HFFc6 (cell line): ENCODE data around the gene REPS2. TPM values are rescaled to one million over a fixed set of nuclear protein-coding genes. Genes with fewer than 3 reads are reported as not detected.

ENCODE experiments used
- DNase-seq: peaks from one replicate; pipeline ENCODE4 v3.0.0-alpha.2; 2018
- H3K27ac Mint-ChIP-seq: 2 replicates; pipeline ENCODE4 v1.8.0; 2020; ENCODE audit warnings: mild to moderate bottlenecking, mixed read lengths
- H3K27me3 Mint-ChIP-seq: 2 replicates; pipeline ENCODE4 v1.8.0; 2021; ENCODE audit warnings: mild to moderate bottlenecking, moderate library complexity, mixed read lengths; ENCODE audit not compliant: insufficient read depth
- H3K36me3 Mint-ChIP-seq: 2 replicates; pipeline ENCODE4 v1.8.0; 2021; ENCODE audit warnings: low read depth, mixed read lengths
- H3K4me1 Mint-ChIP-seq: 2 replicates; pipeline ENCODE4 v1.8.0; 2020; ENCODE audit warnings: low read depth, mixed read lengths
- H3K4me3 Mint-ChIP-seq: 2 replicates; pipeline ENCODE4 v1.8.0; 2020; ENCODE audit warnings: mild to moderate bottlenecking, moderate library complexity, mixed read lengths
- H3K9me3 Mint-ChIP-seq: 2 replicates; pipeline ENCODE4 v1.8.0; 2020; ENCODE audit warnings: mild to moderate bottlenecking, mixed read lengths
- CTCF ChIP-seq: fragments of 200-600 bp; sonication (generic); IDR thresholded peaks from 2 replicates; pipeline ENCODE4 v1.5.0; 2021; ENCODE audit warnings: antibody characterized with exemption, mild to moderate bottlenecking
- total RNA-seq, 6 experiments: library from RNA; stranded (reverse); fragmentation: NEBNext Ultra II Directional; extraction: Animal tissue kit (Norgen Biotek cat#: 25700); gene quantifications; 2 replicates in 1 of 6; 3 replicates in 5 of 6; pipeline ENCODE4 v1.2.3, GENCODE V29; 2021

The REPS2 gene
- total RNA-seq, 6 experiments from 2014 or later = 0.06 to 0.23 (median 0.10) TPM; not detected in 1

GRCh38 chrX:16992951-16993350, 46.5 kb downstream of the REPS2 start:
- Mint-ChIP-seq H3K27me3 (peaks cover 3% of the 10 kb centered on the region), H3K4me1 (no peaks in the 10 kb centered on the region), H3K27ac (no peak overlapping the region), H3K36me3 (no peaks in the 10 kb centered on the region), H3K9me3 (no peaks in the 10 kb centered on the region), H3K4me3 (no peak overlapping the region)
- no peak for DNase-seq
- no peak for TF ChIP-seq CTCF

- H3K27ac Mint-ChIP-seq = no peak overlapping the region
- H3K27me3 Mint-ChIP-seq = peaks cover 3% of the 10 kb centered on the region
- TF ChIP-seq CTCF = no peak
- no peaks in the 10 kb centered on the region for H3K9me3 Mint-ChIP-seq
- no peaks in the 10 kb centered on the region for H3K4me1 Mint-ChIP-seq
- no peaks in the 10 kb centered on the region for H3K36me3 Mint-ChIP-seq
- no peak overlapping the region for H3K4me3 Mint-ChIP-seq
- no peak for DNase-seq
These were observed 47.4 kb downstream of the REPS2 start for GRCh38 chrX:16993791-16994318.

- DNase-seq = no peak
- Mint-ChIP-seq H3K4me1 (no peaks in the 10 kb centered on the region), H3K9me3 (no peaks in the 10 kb centered on the region), H3K27ac (no peak overlapping the region), H3K27me3 (peaks cover 3% of the 10 kb centered on the region), H3K4me3 (no peak overlapping the region), H3K36me3 (no peaks in the 10 kb centered on the region)
- no peak for TF ChIP-seq CTCF
These were observed 48.3 kb downstream of the REPS2 start for GRCh38 chrX:16994736-16995135.

- no peak overlapping the region for H3K4me3 Mint-ChIP-seq
- TF ChIP-seq CTCF = no peak
- no peak overlapping the region for H3K27ac Mint-ChIP-seq
- no peaks in the 10 kb centered on the region for H3K9me3 Mint-ChIP-seq
- DNase-seq = no peak
- H3K36me3 Mint-ChIP-seq = no peaks in the 10 kb centered on the region
- H3K27me3 Mint-ChIP-seq = peaks cover 9% of the 10 kb centered on the region
- H3K4me1 Mint-ChIP-seq = no peaks in the 10 kb centered on the region
These were observed 50.9 kb downstream of the REPS2 start for GRCh38 chrX:16997313-16997712.

- H3K4me3 Mint-ChIP-seq = no peak overlapping the region
- no peaks in the 10 kb centered on the region for H3K9me3 Mint-ChIP-seq
- peaks cover 9% of the 10 kb centered on the region for H3K27me3 Mint-ChIP-seq
- no peak for DNase-seq
- no peak overlapping the region for H3K27ac Mint-ChIP-seq
- no peaks in the 10 kb centered on the region for H3K4me1 Mint-ChIP-seq
- no peak for TF ChIP-seq CTCF
- H3K36me3 Mint-ChIP-seq = no peaks in the 10 kb centered on the region
These were observed 52.8 kb downstream of the REPS2 start for GRCh38 chrX:16999275-16999674.

- Mint-ChIP-seq H3K27ac (no peak overlapping the region), H3K9me3 (no peaks in the 10 kb centered on the region), H3K36me3 (no peaks in the 10 kb centered on the region), H3K4me1 (no peaks in the 10 kb centered on the region), H3K27me3 (peaks cover 9% of the 10 kb centered on the region), H3K4me3 (no peak overlapping the region)
- no peak for TF ChIP-seq CTCF
- DNase-seq = no peak
These were observed 54.3 kb downstream of the REPS2 start for GRCh38 chrX:17000751-17001150.
